Ascending aorta (tissue), 2 donors: ENCODE measurements around the gene HIVEP3. TPM values are rescaled to one million over a fixed set of nuclear protein-coding genes. Genes with fewer than 3 reads are reported as not detected.

ENCODE experiments used
- DNase-seq, 2 donors: peaks; one replicate each; pipeline ENCODE4 v3.0.0-alpha.2; 2019; ENCODE audit warnings: low spot score in 2 of 2
- H3K27ac ChIP-seq, 2 donors: fragments of 200-600 bp; sonication (generic); one replicate each; pipeline ENCODE4 v1.5.1; 2016 to 2017; ENCODE audit warnings: mild to moderate bottlenecking in 1 of 2
- H3K27me3 ChIP-seq: fragments of 200-600 bp; sonication (generic); one replicate; pipeline ENCODE4 v1.5.1; 2017
- H3K36me3 ChIP-seq, 2 donors: fragments of 200-600 bp; sonication (generic); one replicate each; pipeline ENCODE4 v1.5.1; 2016
- H3K4me1 ChIP-seq, 2 donors: fragments of 200-600 bp; sonication (generic); one replicate each; pipeline ENCODE4 v1.5.1; 2016 to 2017; ENCODE audit warnings: mild to moderate bottlenecking in 1 of 2
- H3K4me3 ChIP-seq, 2 donors: fragments of 200-600 bp; sonication (generic); one replicate each; pipeline ENCODE4 v1.5.1; 2016 to 2017; ENCODE audit warnings: mild to moderate bottlenecking in 1 of 2
- H3K9me3 ChIP-seq, 2 donors: fragments of 200-600 bp; sonication (generic); one replicate each; pipeline ENCODE4 v1.5.1; 2016
- CTCF ChIP-seq, 3 experiments: fragments of 200-600 bp in 2 of 3; fragments of 450-650 bp in 1 of 3; sonication (generic) in 2 of 3; IDR thresholded peaks; one replicate each; pipeline ENCODE4 v1.5.1; 2016 to 2019; ENCODE audit warnings: antibody characterized with exemption in 3 of 3, mild to moderate bottlenecking in 1 of 3, moderate library complexity in 1 of 3
- intact Hi-C: fragments of 100-400 bp; cut with DNase I; formaldehyde crosslinking; loops from one replicate; pipeline ENCODE4 v1.15.1; 2023
- total RNA-seq: library from RNA; depleted of rRNA; stranded (reverse); fragments of >200 nt; gene quantifications from one replicate; pipeline ENCODE4 v1.1.0, GENCODE V29; 2016

Gene HIVEP3
- total RNA-seq, 1 donor from 2014 or later = 0.32 TPM

GRCh38 chr1:41718497-41718896, 200.2 kb downstream of the HIVEP3 start:
- H3K4me1 ChIP-seq = no peaks in the 10 kb centered on the region
- H3K4me3 ChIP-seq = no peak overlapping the region
- no peak for DNase-seq
- no peak overlapping the region for H3K27ac ChIP-seq
- intact Hi-C loops = no loop called here
- no peaks in the 10 kb centered on the region for H3K36me3 ChIP-seq
- no peaks in the 10 kb centered on the region for H3K27me3 ChIP-seq
- no peaks in the 10 kb centered on the region for H3K9me3 ChIP-seq
- no peak for TF ChIP-seq CTCF (IDR thresholded peaks at IDR 0.05)

GRCh38 chr1:41716188-41717130, 202.3 kb downstream of the HIVEP3 start:
- no peak overlapping the region for H3K27ac ChIP-seq
- H3K4me1 ChIP-seq = no peaks in the 10 kb centered on the region
- no peaks in the 10 kb centered on the region for H3K36me3 ChIP-seq
- no peaks in the 10 kb centered on the region for H3K9me3 ChIP-seq
- TF ChIP-seq CTCF (IDR thresholded peaks at IDR 0.05) = no peak
- DNase-seq = no peak
- H3K4me3 ChIP-seq = no peak overlapping the region
- intact Hi-C loops = no loop called here
- no peaks in the 10 kb centered on the region for H3K27me3 ChIP-seq

- no peaks in the 10 kb centered on the region for H3K9me3 ChIP-seq
- H3K36me3 ChIP-seq = no peaks in the 10 kb centered on the region
- H3K4me1 ChIP-seq = no peaks in the 10 kb centered on the region
- H3K4me3 ChIP-seq = no peak overlapping the region
- no peak for TF ChIP-seq CTCF (IDR thresholded peaks at IDR 0.05)
- H3K27ac ChIP-seq = no peak overlapping the region
- no peak for DNase-seq
- H3K27me3 ChIP-seq = no peaks in the 10 kb centered on the region
- intact Hi-C loops = no loop called here
Observed at GRCh38 chr1:41715441-41716095, 203.2 kb downstream of the HIVEP3 start.

- Histone ChIP-seq H3K36me3 (no peaks in the 10 kb centered on the region), H3K4me1 (no peaks in the 10 kb centered on the region), H3K27me3 (no peaks in the 10 kb centered on the region), H3K4me3 (no peak overlapping the region), H3K9me3 (no peaks in the 10 kb centered on the region), H3K27ac (no peak overlapping the region)
- DNase-seq = no peak
- TF ChIP-seq CTCF (IDR thresholded peaks at IDR 0.05) = no peak
- intact Hi-C loops = no loop called here
Observed at GRCh38 chr1:41714638-41715389, 203.9 kb downstream of the HIVEP3 start.

- Histone ChIP-seq H3K27me3 (no peaks in the 10 kb centered on the region), H3K27ac (no peak overlapping the region), H3K9me3 (no peaks in the 10 kb centered on the region), H3K4me1 (no peaks in the 10 kb centered on the region), H3K36me3 (no peaks in the 10 kb centered on the region), H3K4me3 (no peak overlapping the region)
- no peak for DNase-seq
- TF ChIP-seq CTCF (IDR thresholded peaks at IDR 0.05) = no peak
- intact Hi-C loops = no loop called here
Observed at GRCh38 chr1:41713557-41714327, 205.0 kb downstream of the HIVEP3 start.
